ENCODE data around the gene RNF7. TPM values are rescaled to one million over a fixed set of nuclear protein-coding genes. Genes with fewer than 3 reads are reported as not detected.
A peak's percentile ranks its signal among the peaks of the same experiment; 100 is the strongest.

Gene RNF7
- total RNA-seq, 5 donors from 2014 or later (not counting 1 experiment from before 2014, with no cell fraction given), result 53.5 to 61.2 (median 55.5) TPM

GRCh38 chr3:141795276-141795675 lies 57.2 kb downstream of the RNF7 start:
- Histone ChIP-seq H3K27me3 (replicated peaks in 1 of 2; ENCODE audit: control insufficient read depth in 2 of 2, extremely low read depth in 1 of 2, insufficient read depth in 2 of 2, low read length in 1 of 2) (no peaks in the 10 kb centered on the region), H3K27ac (ENCODE audit: low read length) (peak overlapping the region; percentile 91), H3K4me3 (ENCODE audit: control insufficient read depth in 1 of 2, extremely low read depth in 1 of 2, low read length in 1 of 2) (no peak overlapping the region), H3K9me3 (no peaks in the 10 kb centered on the region), H3K4me1 (ENCODE audit: control insufficient read depth in 1 of 2, extremely low read depth in 1 of 2, insufficient read depth in 2 of 2, low read length in 2 of 2) (peaks cover 28 to 57% of the 10 kb centered on the region in 2 experiments), H3K36me3 (ENCODE audit: control insufficient read depth in 2 of 2, extremely low read depth in 1 of 2, insufficient read depth in 1 of 2, low read length in 1 of 2) (no peaks in the 10 kb centered on the region)
- no peaks in the 10 kb centered on the region for H3K9me3 Mint-ChIP-seq
- WGBS (ENCODE audit: insufficient coverage), result 92% methylated on average over 4 of the region's 4 CpGs
- DNase-seq, result no peak
- no peak for ATAC-seq (replicated peaks in 1 of 4)
- peak overlapping the region; percentile 99 to 100 for H3K27ac Mint-ChIP-seq
- H3K4me1 Mint-ChIP-seq, result peaks cover 56 to 67% (median 57%) of the 10 kb centered on the region in 3 donors
- H3K4me3 Mint-ChIP-seq, result peak overlapping the region in 1 of 3 donors; percentile 88
- no peaks in the 10 kb centered on the region for H3K36me3 Mint-ChIP-seq
- CTCF ChIA-PET, result interaction anchor here (0.7 to 1.3 kb wide), 2 partner anchors 13 to 18 kb away, joined by 3 read pairs; no protein-coding TSS in a partner anchor
- H3K27me3 Mint-ChIP-seq, result no peaks in the 10 kb centered on the region
- POLR2A ChIA-PET, result no interaction called here

GRCh38 chr3:141795741-141796080 lies 57.6 kb downstream of the RNF7 start:
- ATAC-seq (replicated peaks in 1 of 4) (no peak), DNase-seq (no peak)
- peak overlapping the region; percentile 99 to 100 for H3K27ac Mint-ChIP-seq
- Histone ChIP-seq H3K4me3 (ENCODE audit: control insufficient read depth in 1 of 2, extremely low read depth in 1 of 2, low read length in 1 of 2) (no peak overlapping the region), H3K27ac (ENCODE audit: low read length) (peak overlapping the region; percentile 91), H3K4me1 (ENCODE audit: control insufficient read depth in 1 of 2, extremely low read depth in 1 of 2, insufficient read depth in 2 of 2, low read length in 2 of 2) (peaks cover 28 to 57% of the 10 kb centered on the region in 2 experiments), H3K9me3 (no peaks in the 10 kb centered on the region), H3K27me3 (replicated peaks in 1 of 2; ENCODE audit: control insufficient read depth in 2 of 2, extremely low read depth in 1 of 2, insufficient read depth in 2 of 2, low read length in 1 of 2) (no peaks in the 10 kb centered on the region), H3K36me3 (ENCODE audit: control insufficient read depth in 2 of 2, extremely low read depth in 1 of 2, insufficient read depth in 1 of 2, low read length in 1 of 2) (no peaks in the 10 kb centered on the region)
- ChIA-PET POLR2A (interaction anchor here in 1 of 2 donors (0.8 kb wide), 1 partner anchor 44 kb away, joined by 3 read pairs; no protein-coding TSS in a partner anchor), CTCF (interaction anchor here (0.5 to 2.3 kb wide), 5 partner anchors 13 to 159 kb away, joined by 3 to 16 read pairs (median 3); partner anchors contain the start of gene RNF7 (in 1 of the 2))
- H3K36me3 Mint-ChIP-seq, result no peaks in the 10 kb centered on the region
- peak overlapping the region; percentile 6 to 89 (median 88) for H3K4me3 Mint-ChIP-seq
- WGBS (ENCODE audit: insufficient coverage), result 80% methylated on average over 2 of the region's 5 CpGs
- peaks cover 56 to 67% (median 57%) of the 10 kb centered on the region in 3 donors for H3K4me1 Mint-ChIP-seq
- no peaks in the 10 kb centered on the region for H3K27me3 Mint-ChIP-seq
- no peaks in the 10 kb centered on the region for H3K9me3 Mint-ChIP-seq

- WGBS (ENCODE audit: insufficient coverage), result 4% methylated on average over 11 of the region's 11 CpGs
- Histone ChIP-seq H3K4me1 (ENCODE audit: control insufficient read depth in 1 of 2, extremely low read depth in 1 of 2, insufficient read depth in 2 of 2, low read length in 2 of 2) (peaks cover 28 to 57% of the 10 kb centered on the region in 2 experiments), H3K27ac (ENCODE audit: low read length) (peak overlapping the region; percentile 91), H3K27me3 (replicated peaks in 1 of 2; ENCODE audit: control insufficient read depth in 2 of 2, extremely low read depth in 1 of 2, insufficient read depth in 2 of 2, low read length in 1 of 2) (no peaks in the 10 kb centered on the region), H3K4me3 (ENCODE audit: control insufficient read depth in 1 of 2, extremely low read depth in 1 of 2, low read length in 1 of 2) (peak overlapping the region; percentile 54 to 70), H3K36me3 (ENCODE audit: control insufficient read depth in 2 of 2, extremely low read depth in 1 of 2, insufficient read depth in 1 of 2, low read length in 1 of 2) (no peaks in the 10 kb centered on the region), H3K9me3 (no peaks in the 10 kb centered on the region)
- Mint-ChIP-seq H3K4me3 (peak overlapping the region; percentile 88 to 90 (median 89)), H3K36me3 (no peaks in the 10 kb centered on the region), H3K9me3 (no peaks in the 10 kb centered on the region), H3K27ac (peak overlapping the region; percentile 99 to 100), H3K4me1 (peaks cover 56 to 67% (median 57%) of the 10 kb centered on the region in 3 donors), H3K27me3 (no peaks in the 10 kb centered on the region)
- ChIA-PET CTCF (interaction anchor here (0.5 to 2.3 kb wide), 7 partner anchors 14 to 529 kb away, joined by 3 to 16 read pairs (median 3); partner anchors contain the start of gene RNF7 (in 1 of the 2)), POLR2A (interaction anchor here in 1 of 2 donors (0.8 kb wide), 1 partner anchor 44 kb away, joined by 3 read pairs; no protein-coding TSS in a partner anchor)
- ATAC-seq (replicated peaks in 1 of 4), result peak; percentile 78 to 84 (median 79)
- peak in 34 of 35 experiments; percentile 11 to 74 (median 37) for DNase-seq
Measured at GRCh38 chr3:141796081-141796888, 58.2 kb downstream of the RNF7 start.

Other genes with a start within 250 kb of the RNF7 start
- gene GRK7, start 25.1 kb downstream of the RNF7 start, total RNA-seq, result under 1 TPM; 0.09 to 0.19 (median 0.15) TPM
- 10 to 100 TPM; 28.7 to 41.4 (median 35.3) TPM for gene ATP1B3, start 138.3 kb downstream of the RNF7 start, total RNA-seq

All from T-cell (primary cell).